Gastroesophageal sphincter (tissue), 3 donors: ENCODE results near the gene DCX.

Source experiments
- CTCF ChIP-seq, 4 experiments: fragments of 200-600 bp in 2 of 4; fragments of 450-650 bp in 2 of 4; sonication (generic) in 1 of 4; IDR thresholded peaks; one replicate each; pipeline ENCODE4 v1.5.1; 2017 to 2019; ENCODE audit warnings: antibody characterized with exemption in 4 of 4, mild to moderate bottlenecking in 2 of 4, moderate library complexity in 2 of 4
- EP300 ChIP-seq: sonication (generic); formaldehyde crosslinking; IDR thresholded peaks from one replicate; pipeline ENCODE4 v1.6.1; 2017; ENCODE audit warnings: antibody characterized with exemption, mild to moderate bottlenecking
- POLR2A ChIP-seq, 2 donors: fragments of 450-650 bp; IDR thresholded peaks; one replicate each; pipeline ENCODE4 v1.6.1; 2017; ENCODE audit warnings: antibody characterized with exemption in 2 of 2, mild to moderate bottlenecking in 2 of 2, moderate library complexity in 1 of 2
- POLR2AphosphoS5 ChIP-seq: sonication (generic); formaldehyde crosslinking; IDR thresholded peaks from one replicate; pipeline ENCODE4 v1.6.1; 2017; ENCODE audit warnings: antibody characterized with exemption

DNA sequence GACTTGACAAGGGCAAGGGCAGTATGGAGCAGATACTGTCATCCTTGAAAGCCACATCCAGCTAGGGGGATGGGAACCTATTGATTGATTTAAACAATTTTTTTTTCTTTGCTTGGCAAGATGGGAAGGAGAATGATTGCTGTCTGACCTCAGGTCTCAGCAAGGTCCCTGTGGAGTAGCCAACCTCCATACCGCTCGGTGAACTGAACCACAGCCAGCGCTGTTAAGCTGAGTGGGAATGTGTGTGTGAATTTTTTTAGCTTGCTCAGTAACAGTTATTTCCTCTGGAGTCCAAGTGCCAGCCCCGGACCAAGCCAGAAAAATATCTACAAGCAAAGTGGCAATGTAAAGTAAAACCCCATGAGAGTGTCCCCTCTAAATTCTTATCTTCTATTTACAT is 25.9 kb downstream of the DCX start:
- TF ChIP-seq EP300 = no peak
- no peak for TF ChIP-seq CTCF (IDR thresholded peaks at IDR 0.05)
- no peak for TF ChIP-seq POLR2AphosphoS5
- no peak for TF ChIP-seq POLR2A (IDR thresholded peaks at IDR 0.05)
